Germinal center (tissue), 1 donor: ENCODE results near the gene TXNL4B.
"Not testable (repeated sequence)": the region's sequence is repeated elsewhere in the genome, so short reads cannot be mapped to it uniquely, and the experiment has no call there.

ENCODE experiments used
- DNase-seq: peaks from one replicate; pipeline ENCODE4 v3.0.0; 2012; ENCODE audit warnings: mixed read lengths, low spot score

The TXNL4B gene

DNA sequence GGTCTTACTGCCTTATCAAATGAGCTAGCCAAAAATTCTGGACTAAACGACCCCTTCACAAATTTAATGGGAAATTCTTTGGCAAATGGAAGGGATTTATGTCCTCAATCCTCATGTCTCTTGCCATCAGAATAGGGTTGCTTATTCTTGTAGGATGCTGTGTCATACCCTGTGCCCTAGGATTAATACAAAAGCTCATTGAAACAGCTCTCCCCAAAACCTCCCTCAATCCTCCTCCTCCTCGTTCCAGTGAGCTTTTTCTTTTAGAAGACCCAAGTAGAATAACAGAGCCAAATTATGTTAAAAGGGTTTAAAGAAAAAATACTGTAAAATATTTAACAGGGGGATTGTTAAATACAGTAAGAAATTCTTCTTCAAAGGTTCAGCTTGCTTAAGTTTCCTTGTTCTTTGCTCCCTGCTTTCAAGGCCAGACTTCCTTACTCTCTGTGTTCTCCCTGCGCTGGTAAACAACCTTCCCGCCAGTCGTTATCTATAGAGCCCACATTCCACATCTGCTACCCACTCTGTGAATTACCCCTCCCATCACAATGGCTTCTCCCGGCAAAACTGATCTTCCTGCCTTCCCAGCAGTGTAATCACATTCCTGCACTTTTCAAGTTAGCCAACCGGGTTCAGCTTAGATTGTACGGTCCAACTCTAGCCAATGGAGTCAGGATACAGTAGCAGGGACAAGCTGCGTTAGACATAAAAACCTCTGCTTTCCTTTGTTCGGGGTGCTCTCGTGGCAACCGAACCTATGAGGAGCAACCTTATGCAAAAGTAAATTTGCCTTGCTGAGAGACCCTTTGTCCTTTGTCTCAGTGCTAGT is 20.7 kb downstream of the TXNL4B start:
- no peak for DNase-seq

DNA sequence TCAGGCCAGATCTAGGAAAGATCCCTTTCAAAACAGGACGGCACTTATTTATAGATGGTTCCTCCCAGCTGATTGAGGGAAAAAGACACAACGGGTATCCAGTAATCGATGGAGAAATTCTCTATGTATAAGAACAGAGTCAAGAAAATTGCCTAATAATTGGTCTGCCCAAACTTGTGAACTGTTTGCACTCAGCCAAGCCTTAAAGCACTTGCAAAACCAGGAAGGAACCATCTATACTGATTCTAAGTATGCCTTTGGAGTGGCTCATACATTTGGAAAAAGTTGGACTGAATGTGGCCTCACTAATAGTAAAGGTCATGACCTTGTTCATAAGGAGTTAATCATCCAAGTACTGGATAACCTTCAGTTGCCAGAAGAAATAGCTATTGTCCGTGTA is 24.5 kb downstream of the TXNL4B start:
- DNase-seq = no peak

- DNase-seq = peak; percentile 24
Measured at GRCh38 chr16:72066747-72067146, 26.7 kb downstream of the TXNL4B start.

DNA sequence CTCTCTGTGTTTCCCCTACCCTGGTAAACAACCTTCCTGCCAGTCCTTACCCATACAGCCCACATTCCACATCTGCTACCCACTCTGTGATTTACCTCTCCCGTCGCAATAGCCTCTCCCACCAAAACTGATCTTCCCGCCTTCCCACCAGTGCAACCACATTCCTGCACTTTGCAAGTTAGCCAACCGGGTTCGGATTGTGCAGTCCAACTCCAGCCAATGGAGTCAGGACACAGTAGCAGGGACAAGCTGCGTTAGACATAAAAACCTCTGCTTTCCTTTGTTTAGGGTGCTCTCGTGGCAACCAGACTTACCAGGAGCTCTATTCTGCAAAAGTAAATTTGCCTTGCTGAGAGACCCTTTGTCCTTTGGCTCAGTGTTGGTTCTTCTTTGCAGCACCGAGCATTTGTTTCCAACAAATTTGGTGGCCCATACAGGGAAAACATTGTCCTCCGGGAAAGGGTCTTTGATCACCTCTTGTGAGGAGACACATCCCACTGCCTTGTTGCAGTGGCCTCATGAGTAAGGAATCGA is 29.0 kb downstream of the TXNL4B start:
- DNase-seq = no peak

GRCh38 chr16:72061564-72061963 is 31.9 kb downstream of the TXNL4B start:
- DNase-seq = no peak

DNA sequence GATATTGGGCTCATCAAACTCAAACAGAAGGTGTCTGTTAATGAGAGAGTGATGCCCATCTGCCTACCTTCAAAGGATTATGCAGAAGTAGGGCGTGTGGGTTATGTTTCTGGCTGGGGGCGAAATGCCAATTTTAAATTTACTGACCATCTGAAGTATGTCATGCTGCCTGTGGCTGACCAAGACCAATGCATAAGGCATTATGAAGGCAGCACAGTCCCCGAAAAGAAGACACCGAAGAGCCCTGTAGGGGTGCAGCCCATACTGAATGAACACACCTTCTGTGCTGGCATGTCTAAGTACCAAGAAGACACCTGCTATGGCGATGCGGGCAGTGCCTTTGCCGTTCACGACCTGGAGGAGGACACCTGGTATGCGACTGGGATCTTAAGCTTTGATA is 33.0 kb downstream of the TXNL4B start:
- DNase-seq = no peak

GRCh38 chr16:72059060-72059459 is 34.4 kb downstream of the TXNL4B start:
- not testable (repeated sequence) for DNase-seq

DNA sequence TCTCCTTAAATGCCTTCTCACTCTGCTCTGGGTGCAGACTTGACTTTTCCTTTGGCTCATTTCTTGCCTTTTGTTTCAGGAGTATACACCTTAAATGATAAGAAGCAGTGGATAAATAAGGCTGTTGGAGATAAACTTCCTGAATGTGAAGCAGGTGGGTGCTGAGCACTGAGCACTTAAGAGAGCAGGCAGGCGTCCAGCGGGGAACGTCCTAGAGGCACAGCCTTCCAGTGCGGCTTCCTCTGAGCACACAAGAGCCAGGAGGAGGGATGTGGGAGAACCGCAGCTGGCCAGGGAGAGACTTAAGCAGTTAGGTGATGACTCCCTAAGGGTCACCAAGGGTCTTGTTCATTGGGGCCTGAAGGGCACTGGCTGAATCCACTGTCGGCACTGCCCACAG is 36.1 kb downstream of the TXNL4B start:
- not testable (repeated sequence) for DNase-seq

DNA sequence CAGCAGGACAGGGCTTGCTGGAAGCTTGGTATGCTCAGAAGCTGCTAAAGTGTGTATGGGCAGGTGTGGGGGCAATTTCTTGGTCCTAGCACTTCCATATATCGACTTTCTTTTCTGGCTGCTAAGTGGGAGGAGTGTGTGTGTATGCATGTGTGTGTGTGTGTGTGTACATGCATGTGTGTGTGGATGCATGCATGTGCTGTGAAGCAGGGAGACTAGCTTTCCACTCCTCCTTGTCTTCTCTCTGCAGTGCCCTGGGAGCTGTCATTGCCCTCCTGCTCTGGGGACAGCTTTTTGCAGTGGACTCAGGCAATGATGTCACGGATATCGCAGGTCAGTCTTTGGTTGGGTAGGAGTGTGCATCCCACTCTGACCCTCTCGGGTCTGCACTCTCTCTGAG is 37.5 kb downstream of the TXNL4B start:
- DNase-seq = no peak

GRCh38 chr16:72054254-72054847 is 39.1 kb downstream of the TXNL4B start, which contains the start of gene HP:
Gene HP (plus strand): TSS chr16:72054505. CDS start chr16:72054653, 148 bp downstream.
- DNase-seq = not testable (repeated sequence)

DNA sequence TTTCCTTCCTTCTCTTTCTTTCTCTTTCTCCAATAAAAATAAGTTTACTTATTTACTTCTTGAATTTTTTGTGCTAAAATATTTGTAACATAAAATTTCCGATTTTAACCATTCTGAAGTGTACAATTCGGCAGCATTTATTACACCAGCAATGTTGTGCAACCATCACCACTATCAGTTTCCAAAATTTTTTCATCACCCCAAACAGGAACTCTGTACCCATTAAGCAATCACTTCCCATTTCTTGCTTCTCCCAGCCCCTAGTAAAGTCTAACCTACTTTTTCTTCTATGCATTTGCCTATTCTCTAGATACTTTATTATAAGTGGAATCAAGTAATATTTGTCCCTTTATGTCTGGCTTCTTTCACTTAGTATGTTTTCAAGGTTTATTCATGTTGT is 41.6 kb downstream of the TXNL4B start:
- no peak for DNase-seq

GRCh38 chr16:72050769-72051464 is 42.5 kb downstream of the TXNL4B start:
- no peak for DNase-seq

- no peak for DNase-seq
Measured at GRCh38 chr16:72049110-72049509, 44.3 kb downstream of the TXNL4B start.

GRCh38 chr16:72044825-72045359 is 48.5 kb downstream of the TXNL4B start:
- no peak for DNase-seq

DNA sequence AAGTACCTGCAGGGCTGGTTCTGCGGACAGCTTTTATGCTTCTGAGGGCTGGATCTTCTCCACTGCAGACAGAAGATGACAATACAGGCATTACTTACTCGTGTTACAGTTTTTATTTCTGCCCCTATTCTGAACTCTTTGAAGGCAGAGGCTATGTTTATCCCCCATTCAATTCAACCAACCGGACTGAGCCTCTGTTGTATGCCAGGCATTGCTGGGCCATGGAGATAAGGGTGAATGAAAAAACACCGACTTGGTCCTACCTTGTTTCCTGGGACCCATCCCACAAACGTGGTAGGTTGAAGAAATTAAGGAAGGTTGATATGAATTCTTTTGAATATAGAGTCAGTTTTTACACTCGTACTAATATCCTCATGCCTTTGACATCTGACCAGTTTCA is 49.1 kb downstream of the TXNL4B start:
- no peak for DNase-seq

DNA sequence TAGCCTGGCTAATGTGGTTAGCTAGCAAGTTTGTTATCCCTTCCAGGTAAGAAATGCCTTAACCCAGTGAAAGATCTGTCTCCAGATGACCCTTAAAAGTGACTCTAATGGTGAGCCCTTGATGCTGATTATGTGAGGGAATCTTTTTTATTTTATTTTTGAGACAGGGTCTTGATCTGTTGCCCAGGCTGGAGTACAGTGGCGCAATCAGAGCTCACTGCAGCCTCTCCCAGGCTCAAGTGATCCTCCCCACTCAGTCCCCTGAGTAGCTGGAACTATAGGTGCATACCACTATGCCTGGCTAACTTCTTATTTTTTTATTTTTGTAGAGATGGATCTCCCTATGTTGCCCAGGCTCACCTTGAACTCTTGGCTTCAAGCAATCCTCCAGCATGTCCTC is 49.9 kb downstream of the TXNL4B start:
- no peak for DNase-seq

DNA sequence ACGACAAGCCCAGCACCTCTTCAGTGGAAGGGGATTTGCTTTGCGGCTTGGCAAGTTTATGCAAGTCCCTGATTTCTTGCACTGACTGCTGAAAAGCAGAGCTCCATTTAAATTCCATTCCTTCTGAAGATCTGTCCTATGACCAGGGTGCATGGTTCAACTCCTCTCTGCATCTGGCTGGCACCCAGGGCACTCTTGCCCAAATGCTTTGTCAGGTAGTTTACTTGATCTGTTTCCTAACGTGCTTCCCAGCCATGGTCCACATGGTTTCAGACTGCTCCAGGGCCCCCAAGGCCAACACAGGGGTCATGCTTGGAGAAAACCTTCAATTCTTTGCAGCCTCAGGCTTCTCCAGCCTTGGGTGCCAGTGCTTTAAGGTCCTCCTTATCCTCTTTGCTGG is 50.4 kb downstream of the TXNL4B start:
- DNase-seq = no peak

- DNase-seq = no peak
Measured at GRCh38 chr16:72042157-72042660, 51.2 kb downstream of the TXNL4B start.

- no peak for DNase-seq
Measured at GRCh38 chr16:72036098-72036497, 57.3 kb downstream of the TXNL4B start.
